Midbrain (tissue), 1 donor: ENCODE measurements around the gene CAPN15.

ENCODE experiments used
- DNase-seq: peaks from one replicate; lab custom pipeline; 2025; lab: John Stamatoyannopoulos, UW

Gene CAPN15

GRCh38 chr16:561957-562938 lies 34.7 kb downstream of the CAPN15 start:
- DNase-seq = no peak

GRCh38 chr16:563072-563644 lies 35.6 kb downstream of the CAPN15 start:
- no peak for DNase-seq

- DNase-seq = no peak
These were observed 37.3 kb downstream of the CAPN15 start for GRCh38 chr16:564690-565418.

GRCh38 chr16:565419-566330 lies 38.2 kb downstream of the CAPN15 start:
- DNase-seq = no peak

GRCh38 chr16:566475-567372 lies 39.2 kb downstream of the CAPN15 start, which contains the start of gene NHLRC4:
Gene NHLRC4, plus strand, starts transcription at chr16:567005. Its CDS starts 1,043 bp downstream, at chr16:568048.
- DNase-seq = no peak

- no peak for DNase-seq
These were observed 40.1 kb downstream of the CAPN15 start for GRCh38 chr16:567373-568256.

GRCh38 chr16:568401-569258 lies 41.1 kb downstream of the CAPN15 start:
- no peak for DNase-seq

- DNase-seq = peak; percentile 38
These were observed 42.1 kb downstream of the CAPN15 start, which contains the start of gene PIGQ for GRCh38 chr16:569445-570254. Gene PIGQ, plus strand, starts transcription at chr16:569968. Its CDS starts 4,107 bp downstream, at chr16:574075.

GRCh38 chr16:572865-573650 lies 45.5 kb downstream of the CAPN15 start:
- no peak for DNase-seq

GRCh38 chr16:574021-574760 lies 46.7 kb downstream of the CAPN15 start:
- no peak for DNase-seq

GRCh38 chr16:575354-576196 lies 48.1 kb downstream of the CAPN15 start:
- no peak for DNase-seq

GRCh38 chr16:576197-576822 lies 48.8 kb downstream of the CAPN15 start:
- DNase-seq = no peak

- no peak for DNase-seq
These were observed 49.3 kb downstream of the CAPN15 start for GRCh38 chr16:576823-577201.

GRCh38 chr16:577796-578195 lies 50.3 kb downstream of the CAPN15 start:
- no peak for DNase-seq
